Glutamatergic neuron (in vitro differentiated cells): ENCODE data around the gene DNAJC1. TPM values are rescaled to one million over a fixed set of nuclear protein-coding genes. Genes with fewer than 3 reads are reported as not detected.

ENCODE experiments used
- DNase-seq: peaks from one replicate; pipeline ENCODE4 v3.0.0; 2022
- H3K27ac Mint-ChIP-seq: one replicate; pipeline ENCODE4 v1.8.0; 2020; ENCODE audit warnings: mild to moderate bottlenecking, mixed read lengths, inconsistent platforms; ENCODE audit not compliant: unreplicated experiment
- H3K27me3 Mint-ChIP-seq: one replicate; pipeline ENCODE4 v1.8.0; 2020; ENCODE audit warnings: mild to moderate bottlenecking, moderate library complexity, mixed read lengths, inconsistent platforms; ENCODE audit not compliant: unreplicated experiment
- H3K36me3 Mint-ChIP-seq: one replicate; pipeline ENCODE4 v1.8.0; 2020; ENCODE audit warnings: mild to moderate bottlenecking, mixed read lengths, inconsistent platforms; ENCODE audit not compliant: unreplicated experiment
- H3K4me1 Mint-ChIP-seq: one replicate; pipeline ENCODE4 v1.8.0; 2020; ENCODE audit warnings: mild to moderate bottlenecking, low read depth, mixed read lengths, inconsistent platforms; ENCODE audit not compliant: unreplicated experiment
- H3K4me3 Mint-ChIP-seq: one replicate; pipeline ENCODE4 v1.8.0; 2020; ENCODE audit warnings: mild to moderate bottlenecking, mixed read lengths, inconsistent platforms; ENCODE audit not compliant: unreplicated experiment
- H3K9me3 Mint-ChIP-seq: one replicate; pipeline ENCODE4 v1.8.0; 2020; ENCODE audit warnings: mild to moderate bottlenecking, moderate library complexity, mixed read lengths, inconsistent platforms; ENCODE audit not compliant: unreplicated experiment
- total RNA-seq: library from RNA; stranded (reverse); fragmentation: NEBNext Ultra II Directional; extraction: Animal tissue kit (Norgen Biotek cat#: 25700); gene quantifications from one replicate; pipeline ENCODE4 v1.2.1, GENCODE V29; 2021; ENCODE audit not compliant: unreplicated experiment
- TF ChIP-seq, protein P1 (sequence below): fragments of 200-600 bp; sonication (generic); IDR thresholded peaks from one replicate; pipeline ENCODE4 v1.5.0; 2021; ENCODE audit not compliant: partially characterized antibody, unreplicated experiment

DNAJC1 gene
- total RNA-seq, 1 donor from 2014 or later = 4.3 TPM

GRCh38 chr10:21991785-21992184 lies 11.7 kb downstream of the DNAJC1 start:
- Mint-ChIP-seq H3K4me1 (no peaks in the 10 kb centered on the region), H3K36me3 (no peaks in the 10 kb centered on the region), H3K27me3 (no peaks in the 10 kb centered on the region), H3K27ac (no peak overlapping the region), H3K4me3 (no peak overlapping the region), H3K9me3 (no peaks in the 10 kb centered on the region)
- DNase-seq = no peak
- TF ChIP-seq, protein P1, sequence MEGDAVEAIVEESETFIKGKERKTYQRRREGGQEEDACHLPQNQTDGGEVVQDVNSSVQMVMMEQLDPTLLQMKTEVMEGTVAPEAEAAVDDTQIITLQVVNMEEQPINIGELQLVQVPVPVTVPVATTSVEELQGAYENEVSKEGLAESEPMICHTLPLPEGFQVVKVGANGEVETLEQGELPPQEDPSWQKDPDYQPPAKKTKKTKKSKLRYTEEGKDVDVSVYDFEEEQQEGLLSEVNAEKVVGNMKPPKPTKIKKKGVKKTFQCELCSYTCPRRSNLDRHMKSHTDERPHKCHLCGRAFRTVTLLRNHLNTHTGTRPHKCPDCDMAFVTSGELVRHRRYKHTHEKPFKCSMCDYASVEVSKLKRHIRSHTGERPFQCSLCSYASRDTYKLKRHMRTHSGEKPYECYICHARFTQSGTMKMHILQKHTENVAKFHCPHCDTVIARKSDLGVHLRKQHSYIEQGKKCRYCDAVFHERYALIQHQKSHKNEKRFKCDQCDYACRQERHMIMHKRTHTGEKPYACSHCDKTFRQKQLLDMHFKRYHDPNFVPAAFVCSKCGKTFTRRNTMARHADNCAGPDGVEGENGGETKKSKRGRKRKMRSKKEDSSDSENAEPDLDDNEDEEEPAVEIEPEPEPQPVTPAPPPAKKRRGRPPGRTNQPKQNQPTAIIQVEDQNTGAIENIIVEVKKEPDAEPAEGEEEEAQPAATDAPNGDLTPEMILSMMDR = no peak

GRCh38 chr10:21990449-21990848 lies 13.1 kb downstream of the DNAJC1 start:
- Mint-ChIP-seq H3K9me3 (peaks cover under 1% of the 10 kb centered on the region), H3K27ac (no peak overlapping the region), H3K27me3 (no peaks in the 10 kb centered on the region), H3K36me3 (no peaks in the 10 kb centered on the region), H3K4me3 (no peak overlapping the region), H3K4me1 (no peaks in the 10 kb centered on the region)
- TF ChIP-seq, protein P1 = no peak
- no peak for DNase-seq

- Mint-ChIP-seq H3K4me3 (no peak overlapping the region), H3K36me3 (no peaks in the 10 kb centered on the region)
Measured at GRCh38 chr10:21989453-21990154, 13.9 kb downstream of the DNAJC1 start.

GRCh38 chr10:21985541-21985940 lies 18.0 kb downstream of the DNAJC1 start:
- no peaks in the 10 kb centered on the region for H3K36me3 Mint-ChIP-seq
- no peaks in the 10 kb centered on the region for H3K27me3 Mint-ChIP-seq
- H3K9me3 Mint-ChIP-seq = peaks cover 2% of the 10 kb centered on the region
- H3K4me3 Mint-ChIP-seq = no peak overlapping the region
- TF ChIP-seq, protein P1 = no peak
- no peak for DNase-seq
- H3K27ac Mint-ChIP-seq = no peak overlapping the region
- H3K4me1 Mint-ChIP-seq = no peaks in the 10 kb centered on the region

More at GRCh38 chr10:21989453-21990154, 13.9 kb downstream of the DNAJC1 start:
- H3K9me3 Mint-ChIP-seq = peaks cover 2% of the 10 kb centered on the region
- H3K27me3 Mint-ChIP-seq = no peaks in the 10 kb centered on the region
- TF ChIP-seq, protein P1 = peak; percentile 21
- H3K4me1 Mint-ChIP-seq = no peaks in the 10 kb centered on the region
- DNase-seq = peak; percentile 33
- no peak overlapping the region for H3K27ac Mint-ChIP-seq

GRCh38 chr10:21981118-21981517 lies 22.4 kb downstream of the DNAJC1 start:
- no peak for DNase-seq
- TF ChIP-seq, protein P1 = no peak
- Mint-ChIP-seq H3K27ac (no peak overlapping the region), H3K4me1 (peaks cover 6% of the 10 kb centered on the region), H3K36me3 (no peaks in the 10 kb centered on the region), H3K9me3 (peaks cover 2% of the 10 kb centered on the region), H3K27me3 (no peaks in the 10 kb centered on the region), H3K4me3 (no peak overlapping the region)
